SHP77 (cell line): ENCODE measurements around the gene GART.
A peak's percentile ranks its signal among the peaks of the same experiment; 100 is the strongest.

Experiments
- DNase-seq, 2 experiments: peaks; one replicate each; lab custom pipeline; 2025; lab: John Stamatoyannopoulos, UW

The GART gene

GRCh38 chr21:33552999-33553598, 11.2 kb upstream of the GART start:
- no peak for DNase-seq

- no peak for DNase-seq
Measured at GRCh38 chr21:33552093-33552998, 10.4 kb upstream of the GART start.

GRCh38 chr21:33551664-33552063, 9.7 kb upstream of the GART start:
- DNase-seq: no peak

GRCh38 chr21:33550772-33551660, 9.1 kb upstream of the GART start:
- DNase-seq: no peak

GRCh38 chr21:33549848-33550771, 8.2 kb upstream of the GART start:
- DNase-seq: no peak

- no peak for DNase-seq
Measured at GRCh38 chr21:33546086-33546485, 4.2 kb upstream of the GART start.

GRCh38 chr21:33544451-33545195, 2.7 kb upstream of the GART start:
- DNase-seq: no peak

- DNase-seq: peak; percentile 15 to 52
Measured at GRCh38 chr21:33543505-33544129, 1.7 kb upstream of the GART start.

GRCh38 chr21:33542640-33543504, 955 bp upstream of the GART start, which contains the start of gene SON:
TSS of gene SON (plus strand) at chr21:33543038. CDS start at chr21:33543093, 55 bp downstream.
- DNase-seq: peak; percentile 96 to 98

GRCh38 chr21:33541105-33541711, 709 bp downstream of the GART start:
- DNase-seq: peak in 1 of 2 experiments; percentile 25

GRCh38 chr21:33540711-33541104, 1.2 kb downstream of the GART start:
- DNase-seq: no peak

- DNase-seq: no peak
Measured at GRCh38 chr21:33539616-33540015, 2.3 kb downstream of the GART start.

GRCh38 chr21:33537212-33537611, 4.7 kb downstream of the GART start:
- no peak for DNase-seq

- DNase-seq: no peak
Measured at GRCh38 chr21:33531007-33531406, 10.9 kb downstream of the GART start.

- DNase-seq: no peak
Measured at GRCh38 chr21:33522953-33523349, 19.0 kb downstream of the GART start.

GRCh38 chr21:33522297-33522952, 19.5 kb downstream of the GART start:
- no peak for DNase-seq

GRCh38 chr21:33518899-33519298, 23.0 kb downstream of the GART start:
- DNase-seq: no peak

GRCh38 chr21:33514229-33514628, 27.7 kb downstream of the GART start:
- no peak for DNase-seq
